Body of pancreas (tissue), 4 donors: ENCODE data around the gene DLST.

Source experiments
- CTCF ChIP-seq, 7 experiments: fragments of 450-650 bp in 4 of 7; fragments of 200-600 bp in 3 of 7; sonication (generic) in 3 of 7; IDR thresholded peaks; one replicate each; pipeline ENCODE4 v1.5.1; 2016 to 2019; ENCODE audit warnings: antibody characterized with exemption in 7 of 7
- POLR2A ChIP-seq, 3 donors: fragments of 450-650 bp; IDR thresholded peaks; one replicate each; pipeline ENCODE4 v1.6.1; 2016; ENCODE audit warnings: antibody characterized with exemption in 3 of 3, mild to moderate bottlenecking in 2 of 3

DNA sequence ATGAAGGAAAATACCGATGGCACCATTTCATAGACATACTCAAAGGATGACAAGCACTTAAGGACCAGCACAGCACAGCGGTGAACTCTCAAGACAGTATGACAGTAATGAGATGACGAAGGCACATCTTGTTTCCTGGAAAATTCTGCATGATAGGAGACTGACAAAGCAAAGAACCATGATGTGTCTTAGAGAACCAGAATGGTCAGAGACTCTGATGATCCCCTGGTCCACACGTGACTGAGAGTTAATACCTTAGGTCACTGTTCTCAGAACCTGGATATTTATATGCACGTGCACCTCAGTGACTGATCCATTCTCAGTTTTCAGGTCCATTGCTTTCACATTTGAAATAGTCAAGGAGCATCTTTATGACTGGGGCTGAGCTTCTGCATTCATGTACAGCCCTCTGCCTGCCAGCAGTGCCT lies 41.1 kb upstream of the DLST start:
- no peak for TF ChIP-seq POLR2A (IDR thresholded peaks at IDR 0.05)
- no peak for TF ChIP-seq CTCF (IDR thresholded peaks at IDR 0.05)
